IMR-90 (cell line): ENCODE results near the gene C11orf68. TPM values are rescaled to one million over a fixed set of nuclear protein-coding genes. Genes with fewer than 3 reads are reported as not detected.

ENCODE experiments used
- CTCF ChIP-seq: conservative IDR thresholded peaks from 2 replicates; pipeline ENCODE4 v1.5.1; 2012; ENCODE audit warnings: mild to moderate bottlenecking, low read depth, low read length, improper control_type of control experiment
- RCOR1 ChIP-seq: IDR thresholded peaks from 2 replicates; pipeline ENCODE4 v1.6.1; 2012; ENCODE audit warnings: mild to moderate bottlenecking, low read length, improper control_type of control experiment; ENCODE audit not compliant: insufficient replicate concordance
- USF2 ChIP-seq: fragments of 150-350 bp; IDR thresholded peaks from 2 replicates; pipeline ENCODE4 v1.6.1; 2017; ENCODE audit warnings: mild to moderate bottlenecking, antibody characterized with exemption, low read length, low read depth
- polyA plus RNA-seq, 3 experiments: library from polyadenylated mRNA; depleted of rRNA; stranded (reverse); fragments of >200 nt; gene quantifications; 2 replicates each; pipeline ENCODE4 v1.2.3, GENCODE V29; 2012; ENCODE audit warnings: low replicate concordance in 1 of 3
- total RNA-seq: library from RNA; depleted of rRNA; stranded (reverse); fragments of >200 nt; gene quantifications from 2 replicates; pipeline ENCODE4 v1.2.3, GENCODE V29; 2012

Gene C11orf68
- total and polyA plus RNA-seq, 2 of the 4 experiments (the other 2 are of a cell fraction) = 20.3 to 104 TPM

GRCh38 chr11:65880844-65881421, 37.9 kb downstream of the C11orf68 start (continued):
- TF ChIP-seq USF2 (no peak), CTCF (no peak), RCOR1 (no peak)
